IMR-90 (cell line): ENCODE results near the gene TIMM17B. TPM values are rescaled to one million over a fixed set of nuclear protein-coding genes. Genes with fewer than 3 reads are reported as not detected.

ENCODE experiments used
- ATAC-seq: fragments of 200-7000 bp; cut with Tn5 transposase; 2 replicates; pipeline ENCODE4 v1.9.1; 2020; ENCODE audit warnings: low read depth, mild to moderate bottlenecking, moderate library complexity
- BruUV-seq: library from RNA; stranded (reverse); fragments of 400-500 nt; replicated peaks from 2 replicates; lab custom pipeline; 2021; lab: Mats Ljungman, UMichigan
- CTCF ChIA-PET: fragments of 300-600 bp; formaldehyde crosslinking; extraction: SDS; loops from one replicate; lab custom pipeline; 2021; ENCODE audit warnings: antibody characterized with exemption; lab: Yijun Ruan, JAX
- POLR2A ChIA-PET: fragments of 300-600 bp; sonication (Branson Sonifier 250); formaldehyde crosslinking; loops from one replicate; lab custom pipeline; 2022; ENCODE audit warnings: antibody characterized with exemption; ENCODE audit not compliant: unreplicated experiment; lab: Charles Lee
- DNase-seq: peaks from one replicate; pipeline ENCODE4 v3.0.0; 2013
- H2AFZ ChIP-seq: replicated peaks from 2 replicates; pipeline ENCODE3; 2013; ENCODE audit warnings: low read length, mild to moderate bottlenecking; ENCODE audit not compliant: poor library complexity
- H2AK5ac ChIP-seq: 2 replicates; pipeline ENCODE4 v1.6.1; 2013; ENCODE audit warnings: low read depth, low read length, inconsistent platforms
- H2AK9ac ChIP-seq: replicated peaks from 2 replicates; pipeline ENCODE3; 2013; ENCODE audit warnings: mild to moderate bottlenecking, low read depth, low read length, moderate library complexity; ENCODE audit not compliant: poor library complexity
- H2BK120ac ChIP-seq: 2 replicates; pipeline ENCODE4 v1.6.1; 2013; ENCODE audit warnings: low read depth, low read length, inconsistent platforms
- H2BK15ac ChIP-seq: 3 replicates; pipeline ENCODE4 v1.6.1; 2013; ENCODE audit warnings: low read depth, low read length, inconsistent platforms
- H2BK20ac ChIP-seq: 2 replicates; pipeline ENCODE4 v1.6.1; 2013; ENCODE audit warnings: low read depth, mild to moderate bottlenecking, inconsistent platforms, low read length, moderate library complexity
- H2BK5ac ChIP-seq: 2 replicates; pipeline ENCODE4 v1.6.1; 2013; ENCODE audit warnings: mild to moderate bottlenecking, low read depth, low read length, inconsistent platforms; ENCODE audit not compliant: poor library complexity, severe bottlenecking
- H3K14ac ChIP-seq: replicated peaks from 2 replicates; pipeline ENCODE4 v1.6.1; 2013; ENCODE audit warnings: low read depth, low read length, inconsistent platforms
- H3K18ac ChIP-seq: 2 replicates; pipeline ENCODE4 v1.6.1; 2013; ENCODE audit warnings: low read depth, low read length, control low read depth
- H3K23ac ChIP-seq: 2 replicates; pipeline ENCODE4 v1.6.1; 2013; ENCODE audit warnings: low read depth, low read length, inconsistent platforms
- H3K27ac ChIP-seq: 2 replicates; pipeline ENCODE4 v1.5.1; 2013; ENCODE audit warnings: mild to moderate bottlenecking, control low read depth, low read length; ENCODE audit not compliant: insufficient read depth
- H3K27me3 ChIP-seq: 2 replicates; pipeline ENCODE4 v1.6.1; 2013; ENCODE audit warnings: low read length; ENCODE audit not compliant: control insufficient read depth, insufficient read depth
- H3K36me3 ChIP-seq: 2 replicates; pipeline ENCODE4 v1.6.1; 2013; ENCODE audit warnings: low read length, mixed read lengths; ENCODE audit not compliant: control insufficient read depth, insufficient read depth
- H3K4ac ChIP-seq: 2 replicates; pipeline ENCODE4 v1.6.1; 2013; ENCODE audit warnings: low read depth, low read length, inconsistent platforms
- H3K4me1 ChIP-seq: 2 replicates; pipeline ENCODE4 v1.6.1; 2013; ENCODE audit warnings: low read length, mixed read lengths; ENCODE audit not compliant: control insufficient read depth, insufficient read depth
- H3K4me2 ChIP-seq: 2 replicates; pipeline ENCODE4 v1.6.1; 2013; ENCODE audit warnings: low read depth, mild to moderate bottlenecking, control low read depth, low read length, moderate library complexity
- H3K4me3 ChIP-seq: 2 replicates; pipeline ENCODE4 v1.5.1; 2013; ENCODE audit warnings: low read depth, mild to moderate bottlenecking, control low read depth, low read length, moderate library complexity; ENCODE audit not compliant: insufficient read depth
- H3K56ac ChIP-seq: 2 replicates; pipeline ENCODE4 v1.6.1; 2013; ENCODE audit warnings: low read length, inconsistent platforms; ENCODE audit not compliant: insufficient read depth; ENCODE audit errors: extremely low read depth
- H3K79me1 ChIP-seq, 2 experiments: 2 replicates each; pipeline ENCODE4 v1.6.1; 2013; ENCODE audit warnings: low read length in 2 of 2, inconsistent platforms in 1 of 2, low read depth in 1 of 2
- H3K9ac ChIP-seq: 2 replicates; pipeline ENCODE4 v1.6.1; 2013; ENCODE audit warnings: low read depth, low read length, control low read depth
- H3K9me1 ChIP-seq: 2 replicates; pipeline ENCODE4 v1.6.1; 2013; ENCODE audit warnings: low read length, inconsistent platforms; ENCODE audit not compliant: insufficient read depth
- H3K9me3 ChIP-seq: 2 replicates; pipeline ENCODE4 v1.6.1; 2013; ENCODE audit warnings: low read length; ENCODE audit not compliant: control insufficient read depth, insufficient read depth
- H4K20me1 ChIP-seq: 2 replicates; pipeline ENCODE4 v1.6.1; 2013; ENCODE audit warnings: low read length, inconsistent platforms; ENCODE audit not compliant: insufficient read depth
- H4K5ac ChIP-seq: 2 replicates; pipeline ENCODE4 v1.6.1; 2013; ENCODE audit warnings: mild to moderate bottlenecking, low read depth, low read length, control low read depth
- H4K8ac ChIP-seq, 2 experiments: 2 replicates each; pipeline ENCODE4 v1.6.1; 2013; ENCODE audit warnings: low read depth in 2 of 2, low read length in 2 of 2, control low read depth in 1 of 2, inconsistent platforms in 1 of 2
- H4K91ac ChIP-seq: 2 replicates; pipeline ENCODE4 v1.6.1; 2013; ENCODE audit warnings: low read depth, low read length, inconsistent platforms; ENCODE audit not compliant: insufficient read depth
- CEBPB ChIP-seq: IDR thresholded peaks from 2 replicates; pipeline ENCODE4 v1.6.1; 2012; ENCODE audit warnings: low read depth, low read length, improper control_type of control experiment
- FOS ChIP-seq: fragments of 150-350 bp; IDR thresholded peaks from 2 replicates; pipeline ENCODE4 v1.6.1; 2016; ENCODE audit warnings: low read depth, low read length
- MXI1 ChIP-seq: IDR thresholded peaks from 2 replicates; pipeline ENCODE4 v1.6.1; 2012; ENCODE audit warnings: low read depth, mild to moderate bottlenecking, low read length, moderate library complexity, borderline replicate concordance
- NFE2L2 ChIP-seq: fragments of 150-350 bp; IDR thresholded peaks from 2 replicates; pipeline ENCODE4 v1.6.1; 2016; ENCODE audit warnings: low read depth, mild to moderate bottlenecking, low read length
- POLR2A ChIP-seq: IDR thresholded peaks from 2 replicates; pipeline ENCODE4 v1.6.1; 2012; ENCODE audit warnings: mild to moderate bottlenecking, low read depth, low read length
- RCOR1 ChIP-seq: IDR thresholded peaks from 2 replicates; pipeline ENCODE4 v1.6.1; 2012; ENCODE audit warnings: mild to moderate bottlenecking, low read length, improper control_type of control experiment; ENCODE audit not compliant: insufficient replicate concordance
- SMC3 ChIP-seq: fragments of 150-350 bp; IDR thresholded peaks from 2 replicates; pipeline ENCODE4 v1.6.1; 2016; ENCODE audit warnings: low read depth, mild to moderate bottlenecking, antibody characterized with exemption, low read length, moderate library complexity
- WGBS, 2 experiments: methylation state at CpG; one replicate each; pipeline versions ENCODE4 v1.1.5 to v1.1.7; 2013; ENCODE audit warnings: missing lambda C conversion rate in 2 of 2; ENCODE audit not compliant: insufficient read length in 1 of 2; ENCODE audit errors: extremely low coverage in 2 of 2; 5-methylcytosine and 5-hydroxymethylcytosine counted together
- dilution Hi-C: fragments of 300-500 bp; cut with HindIII; formaldehyde crosslinking; loops from one replicate; pipeline ENCODE4 v1.14.3; 2018; ENCODE audit warnings: low sequenced_read_pairs; ENCODE audit not compliant: unreplicated experiment
- in situ Hi-C: fragments of 300-500 bp; cut with MboI; formaldehyde crosslinking; loops from 3 replicates; pipeline ENCODE4 v1.14.3; 2019; ENCODE audit warnings: low sequenced_read_pairs, inconsistent platforms, mixed read lengths
- intact Hi-C: fragments of 100-400 bp; cut with micrococcal nuclease; formaldehyde crosslinking; loops from 2 replicates; pipeline ENCODE4 v1.10.0; 2022
- polyA plus RNA-seq, 3 experiments: library from polyadenylated mRNA; depleted of rRNA; stranded (reverse); fragments of >200 nt; gene quantifications; 2 replicates each; pipeline ENCODE4 v1.2.3, GENCODE V29; 2012; ENCODE audit warnings: low replicate concordance in 1 of 3
- total RNA-seq: library from RNA; depleted of rRNA; stranded (reverse); fragments of >200 nt; gene quantifications from 2 replicates; pipeline ENCODE4 v1.2.3, GENCODE V29; 2012
- TF ChIP-seq, protein P1 (sequence below): fragments of 150-350 bp; IDR thresholded peaks from 2 replicates; pipeline ENCODE4 v1.6.1; 2016; ENCODE audit warnings: low read depth, mild to moderate bottlenecking, low read length, moderate library complexity, borderline replicate concordance
- TF ChIP-seq, protein P2 (sequence below): fragments of 150-350 bp; IDR thresholded peaks from 2 replicates; pipeline ENCODE4 v1.6.1; 2017; ENCODE audit warnings: mild to moderate bottlenecking, antibody characterized with exemption, low read length, low read depth

Gene TIMM17B
- total and polyA plus RNA-seq, 2 of the 4 experiments (the other 2 are of a cell fraction) = 28.7 to 73.6 TPM

DNA sequence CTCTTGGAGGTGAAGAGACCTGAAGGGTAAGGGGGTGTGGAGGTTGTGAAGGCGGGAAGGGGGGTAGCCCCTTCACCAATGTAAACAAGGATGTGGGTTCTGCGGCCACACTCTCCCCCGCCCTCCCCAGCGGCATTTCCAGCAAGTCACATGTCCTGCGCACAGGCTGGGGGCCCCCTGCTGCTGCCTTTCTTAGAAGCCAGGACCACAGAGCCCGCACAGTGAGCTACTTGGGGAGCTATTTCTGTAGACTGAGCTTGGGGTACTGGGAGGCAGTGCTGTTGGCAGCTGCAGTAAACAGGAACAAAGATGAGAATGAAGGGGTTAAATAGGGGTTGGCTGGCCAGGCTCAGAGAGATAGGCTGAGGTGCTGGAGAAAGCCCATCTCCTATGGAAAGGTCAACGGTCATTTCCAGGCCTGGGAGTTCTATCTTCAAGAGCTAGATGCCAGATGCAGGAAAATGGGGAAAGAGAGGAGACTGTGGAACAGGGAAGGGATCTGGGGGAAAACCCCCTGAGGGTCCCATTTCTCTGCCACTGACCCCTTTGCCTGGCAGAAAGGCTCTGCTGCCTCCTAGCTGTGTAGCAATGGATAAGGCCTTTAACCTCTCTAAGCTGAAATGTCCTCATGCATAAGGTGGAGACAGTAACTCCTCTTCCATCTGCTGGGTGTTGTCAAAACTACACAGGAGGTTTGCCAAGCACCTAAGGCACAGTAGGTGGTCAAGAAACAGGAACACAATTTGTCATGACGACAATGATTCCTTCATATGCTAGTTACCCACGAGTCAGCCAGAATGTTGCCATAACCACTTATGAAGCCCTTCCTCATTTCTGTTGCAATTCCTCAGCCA is 39.7 kb upstream of the TIMM17B start:
- no TSS peak for BruUV-seq
- H3K9me3 ChIP-seq = no peaks in the 10 kb centered on the region
- no peak overlapping the region for H3K9ac ChIP-seq
- no peak overlapping the region for H2BK120ac ChIP-seq
- dilution Hi-C loops (no loop called here), in situ Hi-C loops (no loop called here), intact Hi-C loops (no loop called here)
- no peak overlapping the region for H2BK15ac ChIP-seq
- no peak for DNase-seq
- H4K20me1 ChIP-seq = peaks cover 35% of the 10 kb centered on the region
- no peak overlapping the region for H3K4me2 ChIP-seq
- H4K5ac ChIP-seq = no peak overlapping the region
- ATAC-seq = peak; percentile 42; the same call in 1 of the 2 replicates
- no peak overlapping the region for H2BK5ac ChIP-seq
- TF ChIP-seq CEBPB (no peak), POLR2A (no peak), RCOR1 (no peak), NFE2L2 (no peak), SMC3 (no peak), MXI1 (no peak), FOS (no peak)
- TF ChIP-seq, protein P1, sequence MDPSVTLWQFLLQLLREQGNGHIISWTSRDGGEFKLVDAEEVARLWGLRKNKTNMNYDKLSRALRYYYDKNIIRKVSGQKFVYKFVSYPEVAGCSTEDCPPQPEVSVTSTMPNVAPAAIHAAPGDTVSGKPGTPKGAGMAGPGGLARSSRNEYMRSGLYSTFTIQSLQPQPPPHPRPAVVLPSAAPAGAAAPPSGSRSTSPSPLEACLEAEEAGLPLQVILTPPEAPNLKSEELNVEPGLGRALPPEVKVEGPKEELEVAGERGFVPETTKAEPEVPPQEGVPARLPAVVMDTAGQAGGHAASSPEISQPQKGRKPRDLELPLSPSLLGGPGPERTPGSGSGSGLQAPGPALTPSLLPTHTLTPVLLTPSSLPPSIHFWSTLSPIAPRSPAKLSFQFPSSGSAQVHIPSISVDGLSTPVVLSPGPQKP = no peak
- TF ChIP-seq, protein P2, sequence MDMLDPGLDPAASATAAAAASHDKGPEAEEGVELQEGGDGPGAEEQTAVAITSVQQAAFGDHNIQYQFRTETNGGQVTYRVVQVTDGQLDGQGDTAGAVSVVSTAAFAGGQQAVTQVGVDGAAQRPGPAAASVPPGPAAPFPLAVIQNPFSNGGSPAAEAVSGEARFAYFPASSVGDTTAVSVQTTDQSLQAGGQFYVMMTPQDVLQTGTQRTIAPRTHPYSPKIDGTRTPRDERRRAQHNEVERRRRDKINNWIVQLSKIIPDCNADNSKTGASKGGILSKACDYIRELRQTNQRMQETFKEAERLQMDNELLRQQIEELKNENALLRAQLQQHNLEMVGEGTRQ = peak; percentile 38; the same call in 1 of the 2 replicates
- H3K79me1 ChIP-seq = peaks cover 0 to 46% of the 10 kb centered on the region in 2 experiments; a peak in 3 of 4 replicates
- no peak overlapping the region for H3K18ac ChIP-seq
- peaks cover 33% of the 10 kb centered on the region for H3K36me3 ChIP-seq
- H2AK5ac ChIP-seq = no peak overlapping the region
- no peak overlapping the region for H3K4me3 ChIP-seq
- ChIA-PET POLR2A (no interaction called here), CTCF (no interaction called here)
- H3K4ac ChIP-seq = no peak overlapping the region
- 0 out of 2 replicates have a peak overlapping the region, but pooled peaks have one; percentile 27 for H3K23ac ChIP-seq
- no peak overlapping the region for H4K8ac ChIP-seq
- no peak overlapping the region for H2AFZ ChIP-seq
- no peak overlapping the region for H3K14ac ChIP-seq
- H3K4me1 ChIP-seq = no peaks in the 10 kb centered on the region; the same call in 1 of the 2 replicates
- no peaks in the 10 kb centered on the region for H3K27me3 ChIP-seq
- H3K27ac ChIP-seq = peak overlapping the region; percentile 41; the same call in 1 of the 2 replicates
- H3K9me1 ChIP-seq = peaks cover 4% of the 10 kb centered on the region; the same call in 1 of the 2 replicates
- H4K91ac ChIP-seq = no peak overlapping the region
- H3K56ac ChIP-seq = no peak overlapping the region
- WGBS, 2 experiments = 50% methylated on average over 2 of the region's 9 CpGs; no CpG with 5 or more reads in 1 of the 2 experiments
- H2AK9ac ChIP-seq = no peak overlapping the region
- no peak overlapping the region for H2BK20ac ChIP-seq
